ENCODE measurements around the gene NSUN2.

NSUN2 gene

GRCh38 chr5:6632888-6633468 is at the start of gene NSUN2, which contains the start of gene SRD5A1:
Gene NSUN2, minus strand, starts transcription at chr5:6633044. Its CDS starts 65 bp downstream, at chr5:6632979.
Gene SRD5A1, plus strand, starts transcription at chr5:6633440. Its CDS starts 137 bp downstream, at chr5:6633577.
- Histone ChIP-seq H3K4me1 (ENCODE audit: control insufficient read depth in 2 of 2, insufficient read depth in 2 of 2, low read length in 2 of 2) (peaks cover 9 to 11% of the 10 kb centered on the region in 2 donors), H3K9me3 (ENCODE audit: control insufficient read depth in 2 of 2, low read length in 2 of 2) (no peaks in the 10 kb centered on the region), H3K27me3 (ENCODE audit: control insufficient read depth in 2 of 2, insufficient read depth in 2 of 2, low read length in 2 of 2) (no peaks in the 10 kb centered on the region), H3K27ac (ENCODE audit: low read depth in 2 of 2, low read length in 2 of 2) (peak within 1 kb of the TSS; percentile 91), H3K4me3 (ENCODE audit: low read length in 2 of 2) (peak within 1 kb of the TSS; percentile 82 to 91), H3K9ac (ENCODE audit: low read depth in 1 of 2, low read length in 2 of 2) (peak within 1 kb of the TSS; percentile 82 to 87), H3K36me3 (ENCODE audit: control insufficient read depth in 2 of 2, insufficient read depth in 2 of 2, low read length in 2 of 2) (peaks cover 16 to 18% of the 10 kb centered on the region in 2 donors)

- Histone ChIP-seq H3K36me3 (ENCODE audit: control insufficient read depth in 2 of 2, insufficient read depth in 2 of 2, low read length in 2 of 2) (no peaks in the 10 kb centered on the region), H3K27ac (ENCODE audit: low read depth in 2 of 2, low read length in 2 of 2) (no peak overlapping the region), H3K9me3 (ENCODE audit: control insufficient read depth in 2 of 2, low read length in 2 of 2) (no peaks in the 10 kb centered on the region), H3K4me1 (ENCODE audit: control insufficient read depth in 2 of 2, insufficient read depth in 2 of 2, low read length in 2 of 2) (peaks cover 0 to 3% of the 10 kb centered on the region in 2 donors), H3K4me3 (ENCODE audit: low read length in 2 of 2) (no peak overlapping the region), H3K27me3 (ENCODE audit: control insufficient read depth in 2 of 2, insufficient read depth in 2 of 2, low read length in 2 of 2) (no peaks in the 10 kb centered on the region), H3K9ac (ENCODE audit: low read depth in 1 of 2, low read length in 2 of 2) (no peak overlapping the region)
Observed at GRCh38 chr5:6682239-6682638, 49.4 kb upstream of the NSUN2 start.

GRCh38 chr5:6681682-6682081 is 48.8 kb upstream of the NSUN2 start:
- H3K27me3 ChIP-seq (ENCODE audit: control insufficient read depth in 2 of 2, insufficient read depth in 2 of 2, low read length in 2 of 2): no peaks in the 10 kb centered on the region
- H3K9me3 ChIP-seq (ENCODE audit: control insufficient read depth in 2 of 2, low read length in 2 of 2): no peaks in the 10 kb centered on the region
- no peak overlapping the region for H3K9ac ChIP-seq (ENCODE audit: low read depth in 1 of 2, low read length in 2 of 2)
- no peaks in the 10 kb centered on the region for H3K4me1 ChIP-seq (ENCODE audit: control insufficient read depth in 2 of 2, insufficient read depth in 2 of 2, low read length in 2 of 2)
- no peak overlapping the region for H3K27ac ChIP-seq (ENCODE audit: low read depth in 2 of 2, low read length in 2 of 2)
- H3K4me3 ChIP-seq (ENCODE audit: low read length in 2 of 2): no peak overlapping the region
- H3K36me3 ChIP-seq (ENCODE audit: control insufficient read depth in 2 of 2, insufficient read depth in 2 of 2, low read length in 2 of 2): no peaks in the 10 kb centered on the region

- Histone ChIP-seq H3K9ac (ENCODE audit: low read depth in 1 of 2, low read length in 2 of 2) (no peak overlapping the region), H3K27ac (ENCODE audit: low read depth in 2 of 2, low read length in 2 of 2) (no peak overlapping the region), H3K4me3 (ENCODE audit: low read length in 2 of 2) (no peak overlapping the region), H3K27me3 (ENCODE audit: control insufficient read depth in 2 of 2, insufficient read depth in 2 of 2, low read length in 2 of 2) (no peaks in the 10 kb centered on the region), H3K9me3 (ENCODE audit: control insufficient read depth in 2 of 2, low read length in 2 of 2) (no peaks in the 10 kb centered on the region), H3K4me1 (ENCODE audit: control insufficient read depth in 2 of 2, insufficient read depth in 2 of 2, low read length in 2 of 2) (no peaks in the 10 kb centered on the region), H3K36me3 (ENCODE audit: control insufficient read depth in 2 of 2, insufficient read depth in 2 of 2, low read length in 2 of 2) (no peaks in the 10 kb centered on the region)
Observed at GRCh38 chr5:6680922-6681321, 48.1 kb upstream of the NSUN2 start.

GRCh38 chr5:6678385-6678784 is 45.5 kb upstream of the NSUN2 start:
- H3K36me3 ChIP-seq (ENCODE audit: control insufficient read depth in 2 of 2, insufficient read depth in 2 of 2, low read length in 2 of 2): no peaks in the 10 kb centered on the region
- H3K9me3 ChIP-seq (ENCODE audit: control insufficient read depth in 2 of 2, low read length in 2 of 2): no peaks in the 10 kb centered on the region
- H3K27ac ChIP-seq (ENCODE audit: low read depth in 2 of 2, low read length in 2 of 2): no peak overlapping the region
- no peak overlapping the region for H3K9ac ChIP-seq (ENCODE audit: low read depth in 1 of 2, low read length in 2 of 2)
- no peak overlapping the region for H3K4me3 ChIP-seq (ENCODE audit: low read length in 2 of 2)
- no peaks in the 10 kb centered on the region for H3K27me3 ChIP-seq (ENCODE audit: control insufficient read depth in 2 of 2, insufficient read depth in 2 of 2, low read length in 2 of 2)
- H3K4me1 ChIP-seq (ENCODE audit: control insufficient read depth in 2 of 2, insufficient read depth in 2 of 2, low read length in 2 of 2): no peaks in the 10 kb centered on the region

- Histone ChIP-seq H3K9ac (ENCODE audit: low read depth in 1 of 2, low read length in 2 of 2) (no peak overlapping the region), H3K36me3 (ENCODE audit: control insufficient read depth in 2 of 2, insufficient read depth in 2 of 2, low read length in 2 of 2) (no peaks in the 10 kb centered on the region), H3K27me3 (ENCODE audit: control insufficient read depth in 2 of 2, insufficient read depth in 2 of 2, low read length in 2 of 2) (no peaks in the 10 kb centered on the region), H3K27ac (ENCODE audit: low read depth in 2 of 2, low read length in 2 of 2) (no peak overlapping the region), H3K4me1 (ENCODE audit: control insufficient read depth in 2 of 2, insufficient read depth in 2 of 2, low read length in 2 of 2) (no peaks in the 10 kb centered on the region), H3K4me3 (ENCODE audit: low read length in 2 of 2) (no peak overlapping the region), H3K9me3 (ENCODE audit: control insufficient read depth in 2 of 2, low read length in 2 of 2) (no peaks in the 10 kb centered on the region)
Observed at GRCh38 chr5:6676702-6677101, 43.9 kb upstream of the NSUN2 start.

GRCh38 chr5:6675784-6676491 is 43.1 kb upstream of the NSUN2 start:
- H3K27me3 ChIP-seq (ENCODE audit: control insufficient read depth in 2 of 2, insufficient read depth in 2 of 2, low read length in 2 of 2): no peaks in the 10 kb centered on the region
- H3K36me3 ChIP-seq (ENCODE audit: control insufficient read depth in 2 of 2, insufficient read depth in 2 of 2, low read length in 2 of 2): no peaks in the 10 kb centered on the region
- H3K9me3 ChIP-seq (ENCODE audit: control insufficient read depth in 2 of 2, low read length in 2 of 2): no peaks in the 10 kb centered on the region
- H3K27ac ChIP-seq (ENCODE audit: low read depth in 2 of 2, low read length in 2 of 2): no peak overlapping the region
- H3K4me3 ChIP-seq (ENCODE audit: low read length in 2 of 2): no peak overlapping the region
- no peaks in the 10 kb centered on the region for H3K4me1 ChIP-seq (ENCODE audit: control insufficient read depth in 2 of 2, insufficient read depth in 2 of 2, low read length in 2 of 2)
- no peak overlapping the region for H3K9ac ChIP-seq (ENCODE audit: low read depth in 1 of 2, low read length in 2 of 2)

GRCh38 chr5:6674886-6675285 is 42.0 kb upstream of the NSUN2 start:
- Histone ChIP-seq H3K27me3 (ENCODE audit: control insufficient read depth in 2 of 2, insufficient read depth in 2 of 2, low read length in 2 of 2) (no peaks in the 10 kb centered on the region), H3K27ac (ENCODE audit: low read depth in 2 of 2, low read length in 2 of 2) (no peak overlapping the region), H3K4me1 (ENCODE audit: control insufficient read depth in 2 of 2, insufficient read depth in 2 of 2, low read length in 2 of 2) (no peaks in the 10 kb centered on the region), H3K9me3 (ENCODE audit: control insufficient read depth in 2 of 2, low read length in 2 of 2) (no peaks in the 10 kb centered on the region), H3K36me3 (ENCODE audit: control insufficient read depth in 2 of 2, insufficient read depth in 2 of 2, low read length in 2 of 2) (peaks cover 0 to 4% of the 10 kb centered on the region in 2 donors), H3K9ac (ENCODE audit: low read depth in 1 of 2, low read length in 2 of 2) (no peak overlapping the region), H3K4me3 (ENCODE audit: low read length in 2 of 2) (no peak overlapping the region)

GRCh38 chr5:6674421-6674820 is 41.6 kb upstream of the NSUN2 start:
- no peaks in the 10 kb centered on the region for H3K4me1 ChIP-seq (ENCODE audit: control insufficient read depth in 2 of 2, insufficient read depth in 2 of 2, low read length in 2 of 2)

GRCh38 chr5:6673963-6674362 is 41.1 kb upstream of the NSUN2 start:
- H3K27ac ChIP-seq (ENCODE audit: low read depth in 2 of 2, low read length in 2 of 2): no peak overlapping the region
- H3K9ac ChIP-seq (ENCODE audit: low read depth in 1 of 2, low read length in 2 of 2): no peak overlapping the region
- no peaks in the 10 kb centered on the region for H3K4me1 ChIP-seq (ENCODE audit: control insufficient read depth in 2 of 2, insufficient read depth in 2 of 2, low read length in 2 of 2)
- no peaks in the 10 kb centered on the region for H3K27me3 ChIP-seq (ENCODE audit: control insufficient read depth in 2 of 2, insufficient read depth in 2 of 2, low read length in 2 of 2)
- no peaks in the 10 kb centered on the region for H3K9me3 ChIP-seq (ENCODE audit: control insufficient read depth in 2 of 2, low read length in 2 of 2)
- no peak overlapping the region for H3K4me3 ChIP-seq (ENCODE audit: low read length in 2 of 2)
- peaks cover 0 to 4% of the 10 kb centered on the region in 2 donors for H3K36me3 ChIP-seq (ENCODE audit: control insufficient read depth in 2 of 2, insufficient read depth in 2 of 2, low read length in 2 of 2)

More at GRCh38 chr5:6674421-6674820, 41.6 kb upstream of the NSUN2 start:
- H3K4me3 ChIP-seq (ENCODE audit: low read length in 2 of 2): no peak overlapping the region
- H3K9me3 ChIP-seq (ENCODE audit: control insufficient read depth in 2 of 2, low read length in 2 of 2): no peaks in the 10 kb centered on the region
- no peak overlapping the region for H3K27ac ChIP-seq (ENCODE audit: low read depth in 2 of 2, low read length in 2 of 2)
- H3K36me3 ChIP-seq (ENCODE audit: control insufficient read depth in 2 of 2, insufficient read depth in 2 of 2, low read length in 2 of 2): peaks cover 0 to 4% of the 10 kb centered on the region in 2 donors
- H3K9ac ChIP-seq (ENCODE audit: low read depth in 1 of 2, low read length in 2 of 2): no peak overlapping the region
- H3K27me3 ChIP-seq (ENCODE audit: control insufficient read depth in 2 of 2, insufficient read depth in 2 of 2, low read length in 2 of 2): no peaks in the 10 kb centered on the region

Data from mucosa of rectum (tissue), 2 donors.